ENCODE measurements around the gene PRPF19. TPM values are rescaled to one million over a fixed set of nuclear protein-coding genes. Genes with fewer than 3 reads are reported as not detected.

The PRPF19 gene
- total RNA-seq, 4 donors from 2014 or later: 65.0 to 90.2 (median 84.1) TPM

DNA sequence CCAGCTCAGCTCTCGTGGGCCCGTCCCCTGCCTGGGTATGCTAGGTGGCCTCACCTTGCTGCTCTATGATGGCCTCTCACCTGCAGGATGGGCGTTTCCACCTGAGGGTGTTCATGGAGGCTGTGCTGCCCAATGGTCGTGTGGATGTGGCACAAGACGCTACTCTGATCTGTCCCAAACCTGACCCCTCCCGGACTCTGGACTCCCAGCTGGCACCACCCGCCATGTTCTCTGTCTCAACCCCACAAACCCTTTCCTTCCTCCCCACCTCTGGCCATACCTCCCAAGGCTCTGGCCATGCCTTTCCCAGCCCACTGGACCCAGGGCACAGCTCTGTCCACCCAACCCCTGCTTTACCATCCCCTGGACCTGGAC, 36.9 kb downstream of the PRPF19 start:
- Histone ChIP-seq H3K27ac (no peak overlapping the region), H3K36me3 (no peaks in the 10 kb centered on the region), H3K9me3 (no peaks in the 10 kb centered on the region), H3K4me1 (peaks cover 7 to 24% (median 8%) of the 10 kb centered on the region in 3 donors), H3K4me3 (no peak overlapping the region), H3K27me3 (no peaks in the 10 kb centered on the region)
- 92% methylated on average over 4 of the region's 7 CpGs; no CpG with 5 or more reads in 1 of the 2 donors for WGBS, 2 donors
- no peak for DNase-seq
- TF ChIP-seq POLR2A (IDR thresholded peaks at IDR 0.05): no peak
- TF ChIP-seq, protein P1, sequence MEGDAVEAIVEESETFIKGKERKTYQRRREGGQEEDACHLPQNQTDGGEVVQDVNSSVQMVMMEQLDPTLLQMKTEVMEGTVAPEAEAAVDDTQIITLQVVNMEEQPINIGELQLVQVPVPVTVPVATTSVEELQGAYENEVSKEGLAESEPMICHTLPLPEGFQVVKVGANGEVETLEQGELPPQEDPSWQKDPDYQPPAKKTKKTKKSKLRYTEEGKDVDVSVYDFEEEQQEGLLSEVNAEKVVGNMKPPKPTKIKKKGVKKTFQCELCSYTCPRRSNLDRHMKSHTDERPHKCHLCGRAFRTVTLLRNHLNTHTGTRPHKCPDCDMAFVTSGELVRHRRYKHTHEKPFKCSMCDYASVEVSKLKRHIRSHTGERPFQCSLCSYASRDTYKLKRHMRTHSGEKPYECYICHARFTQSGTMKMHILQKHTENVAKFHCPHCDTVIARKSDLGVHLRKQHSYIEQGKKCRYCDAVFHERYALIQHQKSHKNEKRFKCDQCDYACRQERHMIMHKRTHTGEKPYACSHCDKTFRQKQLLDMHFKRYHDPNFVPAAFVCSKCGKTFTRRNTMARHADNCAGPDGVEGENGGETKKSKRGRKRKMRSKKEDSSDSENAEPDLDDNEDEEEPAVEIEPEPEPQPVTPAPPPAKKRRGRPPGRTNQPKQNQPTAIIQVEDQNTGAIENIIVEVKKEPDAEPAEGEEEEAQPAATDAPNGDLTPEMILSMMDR (IDR thresholded peaks at IDR 0.05): no peak
- intact Hi-C loops (cut with DNase I): no loop called here

DNA sequence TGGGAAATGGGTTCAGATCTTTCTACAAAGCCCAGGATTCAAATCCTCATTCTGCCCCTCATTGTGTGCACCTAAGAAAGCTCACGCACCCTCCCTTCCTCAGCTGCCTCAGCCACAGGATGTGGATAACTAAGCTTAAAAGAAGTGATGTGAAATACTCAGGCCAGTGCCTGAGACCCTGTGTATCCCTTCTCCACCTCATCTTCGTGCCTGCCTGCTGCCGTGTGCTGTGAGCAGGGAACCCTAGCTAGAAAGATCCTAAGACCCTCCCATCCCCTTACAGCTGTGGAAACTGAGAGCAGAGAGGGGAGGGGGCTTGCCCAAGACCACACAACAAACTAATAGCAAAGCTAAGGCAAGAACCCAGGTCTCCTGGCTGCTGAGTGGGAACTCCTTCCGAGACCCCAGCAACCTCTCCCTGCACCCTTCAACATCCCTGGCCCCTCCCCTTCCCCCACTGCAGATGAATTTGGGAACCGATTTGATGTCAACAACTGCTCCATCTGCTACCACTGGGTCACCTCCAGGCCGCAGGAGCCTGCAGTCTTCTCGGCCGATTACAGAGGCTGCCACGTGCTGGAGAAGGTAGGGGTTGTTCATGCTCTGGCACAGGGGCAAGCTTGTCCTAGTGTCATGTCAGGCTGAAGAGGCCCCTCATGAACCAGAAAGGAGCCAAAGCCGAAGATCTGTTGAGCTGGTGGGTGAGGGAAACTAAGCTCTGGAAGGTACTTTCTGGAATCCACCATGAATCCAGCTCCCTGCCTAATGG, 37.5 kb downstream of the PRPF19 start:
- no peaks in the 10 kb centered on the region for H3K9me3 ChIP-seq
- no peak overlapping the region for H3K4me3 ChIP-seq
- intact Hi-C loops (cut with DNase I): no loop called here
- WGBS, 2 donors: 80 to 89% methylated on average over 2 to 8 of the region's 10 CpGs
- no peak overlapping the region for H3K27ac ChIP-seq
- TF ChIP-seq, protein P1 (IDR thresholded peaks at IDR 0.05): no peak
- TF ChIP-seq POLR2A (IDR thresholded peaks at IDR 0.05): no peak
- H3K4me1 ChIP-seq: peaks cover 7 to 24% (median 8%) of the 10 kb centered on the region in 3 donors
- H3K27me3 ChIP-seq: no peaks in the 10 kb centered on the region
- H3K36me3 ChIP-seq: no peaks in the 10 kb centered on the region
- no peak for DNase-seq

DNA sequence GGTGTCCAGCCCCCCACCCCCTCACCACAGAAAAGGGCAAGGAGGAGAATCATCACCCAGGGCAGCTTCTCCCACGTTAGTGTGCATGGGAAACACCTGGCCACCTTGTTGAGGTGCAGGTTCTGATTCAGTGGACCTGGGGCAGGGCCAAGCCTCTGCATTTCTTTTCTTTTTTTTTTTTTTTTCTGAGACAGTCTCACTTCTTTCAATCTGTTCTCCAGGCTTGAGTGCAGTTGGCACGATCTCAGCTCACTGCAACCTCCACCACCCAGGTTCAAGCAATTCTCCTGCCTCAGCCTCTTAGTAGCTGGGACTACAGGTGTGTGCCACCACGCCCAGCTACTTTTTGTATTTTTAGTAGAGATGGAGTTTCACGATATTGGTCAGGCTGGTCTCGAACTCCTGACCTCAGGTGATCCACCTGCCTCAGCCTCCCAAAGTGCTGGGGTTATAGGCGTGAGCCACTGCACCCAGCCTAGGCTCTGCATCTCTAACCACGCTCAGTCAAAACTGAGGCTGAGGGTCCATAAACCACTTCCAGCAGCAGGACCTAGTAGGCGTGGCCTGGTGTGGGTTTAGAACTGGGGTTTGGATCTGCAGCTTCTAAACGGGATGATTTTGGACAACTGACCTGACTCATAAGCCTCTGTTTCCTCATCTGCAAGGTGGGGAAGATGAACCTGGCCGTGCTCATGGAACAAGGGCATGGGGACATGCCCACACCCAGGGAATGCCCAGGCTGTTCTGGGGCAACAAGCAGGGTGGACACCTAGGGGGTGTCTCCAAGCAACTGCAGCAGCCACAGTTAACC, 38.3 kb downstream of the PRPF19 start:
- TF ChIP-seq, protein P1 (IDR thresholded peaks at IDR 0.05): no peak
- no peak for TF ChIP-seq POLR2A (IDR thresholded peaks at IDR 0.05)
- Histone ChIP-seq H3K36me3 (no peaks in the 10 kb centered on the region), H3K9me3 (no peaks in the 10 kb centered on the region), H3K27me3 (no peaks in the 10 kb centered on the region), H3K4me3 (no peak overlapping the region), H3K4me1 (peaks cover 7 to 21% (median 8%) of the 10 kb centered on the region in 3 donors), H3K27ac (no peak overlapping the region)
- DNase-seq: no peak
- intact Hi-C loops (cut with DNase I): no loop called here
- 73 to 88% methylated on average over 9 of the region's 10 CpGs for WGBS, 2 donors

DNA sequence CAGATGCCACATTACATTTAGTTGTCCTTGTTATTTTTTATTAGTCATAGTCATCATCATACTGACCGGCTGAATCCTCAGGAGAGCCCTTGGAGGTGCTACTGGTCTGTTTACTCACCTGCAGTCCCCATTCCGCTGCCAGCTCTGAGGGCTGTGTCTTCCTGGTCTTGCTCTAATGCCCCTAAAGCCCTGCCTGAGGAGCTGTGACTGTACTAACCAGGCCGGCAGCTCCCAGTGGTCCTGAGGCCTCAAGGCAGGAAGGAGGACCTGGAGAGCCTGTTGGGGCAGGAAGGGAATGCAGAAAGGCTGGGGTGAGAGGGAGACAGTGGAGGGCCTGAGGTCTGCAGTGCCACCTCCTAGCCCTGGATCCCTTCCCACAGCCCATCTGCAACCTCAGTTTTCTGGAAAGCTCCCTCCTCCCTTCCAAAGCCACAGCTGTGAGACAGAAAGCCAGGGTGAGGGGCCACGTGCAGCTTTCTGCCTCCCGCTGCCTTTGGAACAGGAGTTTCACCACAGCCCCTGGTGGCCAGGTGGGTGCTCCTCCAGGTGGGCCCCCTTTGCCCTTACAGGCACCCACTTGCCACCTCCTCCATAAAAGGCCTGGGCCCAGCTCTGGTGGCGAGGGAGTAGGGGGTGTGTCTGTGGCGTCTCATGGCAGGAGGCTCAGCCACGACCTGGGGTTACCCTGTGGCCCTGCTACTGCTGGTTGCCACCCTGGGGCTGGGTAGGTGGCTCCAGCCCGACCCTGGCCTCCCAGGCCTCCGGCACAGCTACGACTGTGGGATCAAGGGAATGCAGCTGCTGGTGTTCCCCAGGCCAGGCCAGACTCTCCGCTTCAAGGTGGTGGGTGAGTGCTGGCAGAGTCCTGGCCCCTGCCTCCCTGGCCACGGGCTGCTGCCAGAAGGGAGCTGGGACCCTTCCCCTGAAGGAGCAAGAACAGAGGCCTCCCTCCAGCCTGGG, 39.2 kb downstream of the PRPF19 start, which contains the start of gene ZP1:
Gene ZP1 (plus strand): TSS at position 632 of the 960 bp plus-strand sequence. CDS start 20 bp downstream, at position 652.
- Histone ChIP-seq H3K4me3 (no peak within 1 kb of the TSS), H3K36me3 (no peaks in the 10 kb centered on the region), H3K9me3 (no peaks in the 10 kb centered on the region), H3K4me1 (peaks cover 6 to 12% (median 7%) of the 10 kb centered on the region in 3 donors), H3K27me3 (no peaks in the 10 kb centered on the region), H3K27ac (no peak within 1 kb of the TSS)
- no peak for DNase-seq
- TF ChIP-seq, protein P1 (IDR thresholded peaks at IDR 0.05): no peak
- no peak for TF ChIP-seq POLR2A (IDR thresholded peaks at IDR 0.05)
- intact Hi-C loops (cut with DNase I): no loop called here
- 57 to 85% methylated on average over 4 of the region's 13 CpGs for WGBS, 2 donors
